GM12865 (cell line): Measurements from ENCODE around the gene RAB38.

Source experiments
- DNase-seq: peaks from one replicate; pipeline ENCODE4 v3.0.0; 2010; ENCODE audit warnings: low read depth
- H3K4me3 ChIP-seq: 2 replicates; pipeline ENCODE4 v1.5.1; 2011; ENCODE audit warnings: mild to moderate bottlenecking, low read depth, low read length, control low read depth
- TF ChIP-seq, protein P1 (sequence below): IDR thresholded peaks from 2 replicates; pipeline ENCODE4 v1.5.1; 2011; ENCODE audit warnings: low read length, control low read depth, low read depth, inconsistent platforms; ENCODE audit not compliant: insufficient read depth; ENCODE audit errors: missing control alignments

The RAB38 gene

DNA sequence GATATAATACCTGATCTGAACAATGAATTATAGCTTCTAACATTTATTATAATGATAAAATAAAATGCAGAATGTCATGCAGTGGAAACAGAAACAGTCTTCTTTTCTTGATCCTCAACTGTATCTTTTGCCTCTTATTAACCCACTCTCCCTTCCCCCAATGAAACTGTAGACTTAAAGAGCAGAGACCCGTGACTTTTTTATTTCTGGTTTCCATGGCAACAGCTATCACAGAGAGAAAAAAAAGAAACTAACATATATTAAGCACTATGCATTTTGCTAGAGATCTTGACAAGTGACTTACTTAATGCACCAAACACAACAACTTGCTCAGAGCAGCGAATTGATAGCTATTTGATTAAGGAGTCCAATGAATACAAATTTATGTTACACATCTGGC lies 69.3 kb downstream of the RAB38 start:
- TF ChIP-seq, protein P1, sequence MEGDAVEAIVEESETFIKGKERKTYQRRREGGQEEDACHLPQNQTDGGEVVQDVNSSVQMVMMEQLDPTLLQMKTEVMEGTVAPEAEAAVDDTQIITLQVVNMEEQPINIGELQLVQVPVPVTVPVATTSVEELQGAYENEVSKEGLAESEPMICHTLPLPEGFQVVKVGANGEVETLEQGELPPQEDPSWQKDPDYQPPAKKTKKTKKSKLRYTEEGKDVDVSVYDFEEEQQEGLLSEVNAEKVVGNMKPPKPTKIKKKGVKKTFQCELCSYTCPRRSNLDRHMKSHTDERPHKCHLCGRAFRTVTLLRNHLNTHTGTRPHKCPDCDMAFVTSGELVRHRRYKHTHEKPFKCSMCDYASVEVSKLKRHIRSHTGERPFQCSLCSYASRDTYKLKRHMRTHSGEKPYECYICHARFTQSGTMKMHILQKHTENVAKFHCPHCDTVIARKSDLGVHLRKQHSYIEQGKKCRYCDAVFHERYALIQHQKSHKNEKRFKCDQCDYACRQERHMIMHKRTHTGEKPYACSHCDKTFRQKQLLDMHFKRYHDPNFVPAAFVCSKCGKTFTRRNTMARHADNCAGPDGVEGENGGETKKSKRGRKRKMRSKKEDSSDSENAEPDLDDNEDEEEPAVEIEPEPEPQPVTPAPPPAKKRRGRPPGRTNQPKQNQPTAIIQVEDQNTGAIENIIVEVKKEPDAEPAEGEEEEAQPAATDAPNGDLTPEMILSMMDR, result no peak
- DNase-seq, result peak; percentile 13
- H3K4me3 ChIP-seq, result no peak overlapping the region

DNA sequence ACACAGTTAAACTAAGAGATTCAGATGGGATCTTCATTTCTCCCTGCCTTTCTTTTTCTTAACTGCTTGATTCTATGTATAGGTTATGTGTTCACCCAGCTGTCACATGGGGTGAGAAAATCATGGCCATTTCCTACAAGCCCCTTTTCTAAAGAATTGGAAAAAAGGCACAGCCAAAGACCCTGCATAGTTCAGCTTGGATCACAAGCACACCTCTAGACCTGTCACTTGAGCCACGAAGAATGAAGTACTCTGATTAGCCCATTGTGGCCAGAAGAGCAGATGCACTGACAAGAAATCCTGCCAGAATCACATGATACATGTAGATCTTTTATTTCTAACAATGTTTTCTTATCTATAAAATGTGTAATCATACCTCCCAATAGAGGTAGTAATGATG lies 69.7 kb downstream of the RAB38 start:
- no peak for DNase-seq
- TF ChIP-seq, protein P1, result no peak
- H3K4me3 ChIP-seq, result no peak overlapping the region

DNA sequence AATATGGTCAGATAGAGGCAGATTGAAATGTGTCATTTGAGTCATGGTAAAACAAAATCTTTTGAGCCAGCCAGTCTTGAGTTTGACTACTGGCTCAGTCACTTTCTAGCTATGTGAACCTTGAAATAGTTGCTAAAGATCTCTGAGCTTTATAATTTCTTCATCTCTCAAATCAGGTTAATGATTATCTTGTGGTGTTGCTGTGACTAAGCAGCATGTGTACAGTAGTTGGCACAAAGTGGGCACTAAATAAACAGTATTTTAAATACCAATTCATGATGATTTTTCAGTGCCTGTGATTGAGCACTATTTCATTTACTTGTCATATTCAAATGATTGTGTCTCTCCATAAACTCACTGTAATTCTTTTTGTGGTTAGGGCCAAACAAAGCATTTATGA lies 70.8 kb downstream of the RAB38 start:
- H3K4me3 ChIP-seq, result no peak overlapping the region
- DNase-seq, result no peak
- TF ChIP-seq, protein P1, result no peak

DNA sequence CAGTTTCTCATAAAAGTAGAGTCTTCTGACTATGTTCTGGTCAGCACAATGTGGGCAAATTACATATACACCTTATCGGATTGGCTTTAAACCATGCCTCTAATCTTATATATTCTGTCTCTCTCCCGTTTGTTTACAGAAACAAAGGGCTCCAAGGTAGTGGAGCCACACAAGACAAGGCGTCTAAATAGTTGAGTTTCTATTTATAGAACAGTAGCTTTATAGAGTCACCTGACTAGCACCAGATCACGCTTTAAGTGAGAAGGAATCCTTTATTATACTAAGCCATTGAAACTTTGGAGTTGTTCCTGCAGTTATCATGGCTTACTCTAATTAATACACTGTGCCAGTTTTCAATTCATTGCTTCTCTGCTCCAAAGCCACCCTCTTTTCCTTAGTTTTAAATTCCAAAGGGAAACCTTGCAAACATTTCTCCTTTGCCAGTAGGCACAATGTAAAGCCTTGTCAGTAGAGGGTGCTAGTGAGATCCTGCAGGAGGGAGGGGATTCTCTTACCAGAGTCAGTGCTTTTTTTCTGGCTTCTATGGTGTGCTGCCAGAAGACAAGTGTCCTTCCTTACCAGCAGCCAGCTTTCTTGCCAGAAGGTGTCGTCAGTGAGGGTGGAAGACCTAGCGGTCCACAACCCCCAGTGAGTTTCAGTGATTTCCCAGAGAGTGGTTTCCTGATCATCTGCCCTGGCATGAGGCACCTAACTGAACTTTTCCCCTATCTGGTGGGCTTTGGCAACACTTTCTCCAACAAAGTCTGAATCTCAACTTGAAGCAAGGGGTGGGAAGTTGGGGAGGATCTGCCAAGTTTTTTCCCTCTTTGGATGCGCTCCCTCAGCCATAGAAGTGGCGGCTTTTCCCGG lies 71.7 kb downstream of the RAB38 start:
- no peak overlapping the region for H3K4me3 ChIP-seq
- TF ChIP-seq, protein P1, result peak; percentile 78
- peak; percentile 85 for DNase-seq

DNA sequence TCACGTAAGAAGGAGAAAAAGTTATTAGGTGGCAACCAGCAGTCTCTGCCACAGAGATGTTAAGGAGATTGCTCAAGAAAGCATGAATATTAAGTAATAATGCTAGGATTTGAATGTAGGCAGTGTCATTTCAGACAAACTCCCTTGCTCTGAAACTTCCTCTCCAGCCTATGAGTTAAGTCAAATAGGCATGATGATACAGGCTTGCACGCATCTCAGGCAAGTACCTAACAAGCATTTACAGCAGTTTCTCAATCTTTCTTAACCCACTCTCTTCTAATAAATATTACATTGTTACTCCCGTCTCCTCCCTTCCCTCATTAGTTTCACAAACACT lies 72.7 kb downstream of the RAB38 start:
- TF ChIP-seq, protein P1, result no peak
- H3K4me3 ChIP-seq, result no peak overlapping the region
- no peak for DNase-seq

DNA sequence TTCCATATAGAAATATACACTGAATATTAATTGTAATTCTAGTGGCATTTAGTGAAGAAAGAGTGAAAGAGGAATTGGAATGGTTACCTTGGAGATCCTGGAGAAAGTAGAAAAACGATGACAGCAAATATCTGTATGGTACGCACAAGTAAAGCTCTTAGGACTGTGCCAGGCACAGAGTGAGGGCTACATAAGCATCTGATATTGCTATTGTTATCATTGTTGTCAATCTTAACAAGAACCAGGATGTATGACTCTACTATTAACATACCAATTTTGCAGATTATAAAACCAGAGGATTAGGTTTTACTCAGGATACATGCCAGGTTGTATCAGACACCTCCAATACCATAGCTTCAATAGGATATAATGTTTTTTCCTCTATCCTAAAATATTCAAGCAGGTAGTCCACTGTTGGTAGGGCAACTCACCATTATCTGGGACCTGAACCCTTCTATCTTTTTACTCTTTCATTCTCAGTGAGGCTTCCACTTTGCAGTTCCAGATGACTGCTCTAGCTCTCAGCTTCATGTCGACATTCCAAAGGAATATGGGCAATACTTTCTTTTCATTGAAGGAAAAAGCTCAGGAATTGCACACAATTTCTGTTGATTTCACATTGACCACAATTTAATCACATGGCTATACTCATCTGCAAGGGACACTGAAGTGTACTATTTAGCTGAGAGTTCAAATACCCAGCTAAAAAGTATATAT lies 73.2 kb downstream of the RAB38 start:
- TF ChIP-seq, protein P1, result no peak
- no peak for DNase-seq

More for the DNA sequence above, 73.2 kb downstream of the RAB38 start:
- no peak overlapping the region for H3K4me3 ChIP-seq
